Activated CD4-positive, alpha-beta T cell treated with anti-CD3 and anti-CD28 coated beads, Interleukin-2, amount 10 ng/mL, durations not matched to agents 7 days and 5 days (primary cell): ENCODE measurements around the gene FRG2. TPM values are rescaled to one million over a fixed set of nuclear protein-coding genes. Genes with fewer than 3 reads are reported as not detected.
"Not testable (repeated sequence)": the region's sequence is repeated elsewhere in the genome, so short reads cannot be mapped to it uniquely, and the experiment has no call there.

Experiments
- CTCF ChIA-PET: fragments of 350-600 bp; sonication (Branson Sonifier 250); formaldehyde crosslinking; loops from one replicate; lab custom pipeline; 2021; ENCODE audit warnings: antibody characterized with exemption; lab: Charles Lee
- POLR2A ChIA-PET: fragments of 350-600 bp; sonication (Branson Sonifier 250); formaldehyde crosslinking; loops from one replicate; lab custom pipeline; 2021; ENCODE audit warnings: antibody characterized with exemption; lab: Charles Lee
- DNase-seq: peaks from one replicate; pipeline ENCODE4 v3.0.0-alpha.2; 2020
- H3K27ac Mint-ChIP-seq: one replicate; pipeline ENCODE4 v1.8.0; 2021; ENCODE audit warnings: mild to moderate bottlenecking, moderate library complexity, mixed read lengths
- H3K27me3 Mint-ChIP-seq: one replicate; pipeline ENCODE4 v1.8.0; 2021; ENCODE audit warnings: mixed read lengths
- H3K36me3 Mint-ChIP-seq: one replicate; pipeline ENCODE4 v1.8.0; 2021; ENCODE audit warnings: low read depth, mixed read lengths
- H3K4me1 Mint-ChIP-seq: one replicate; pipeline ENCODE4 v1.8.0; 2021; ENCODE audit warnings: mixed read lengths
- H3K4me3 Mint-ChIP-seq: one replicate; pipeline ENCODE4 v1.8.0; 2021; ENCODE audit warnings: mild to moderate bottlenecking, moderate library complexity, mixed read lengths
- H3K9me3 Mint-ChIP-seq: one replicate; pipeline ENCODE4 v1.8.0; 2021; ENCODE audit warnings: mixed read lengths
- total RNA-seq, 2 experiments: library from RNA; stranded (reverse); gene quantifications; one replicate each; pipeline ENCODE4 v1.2.3, GENCODE V29; 2021

Gene FRG2
- total RNA-seq, 2 experiments from 2014 or later, result not detected

DNA sequence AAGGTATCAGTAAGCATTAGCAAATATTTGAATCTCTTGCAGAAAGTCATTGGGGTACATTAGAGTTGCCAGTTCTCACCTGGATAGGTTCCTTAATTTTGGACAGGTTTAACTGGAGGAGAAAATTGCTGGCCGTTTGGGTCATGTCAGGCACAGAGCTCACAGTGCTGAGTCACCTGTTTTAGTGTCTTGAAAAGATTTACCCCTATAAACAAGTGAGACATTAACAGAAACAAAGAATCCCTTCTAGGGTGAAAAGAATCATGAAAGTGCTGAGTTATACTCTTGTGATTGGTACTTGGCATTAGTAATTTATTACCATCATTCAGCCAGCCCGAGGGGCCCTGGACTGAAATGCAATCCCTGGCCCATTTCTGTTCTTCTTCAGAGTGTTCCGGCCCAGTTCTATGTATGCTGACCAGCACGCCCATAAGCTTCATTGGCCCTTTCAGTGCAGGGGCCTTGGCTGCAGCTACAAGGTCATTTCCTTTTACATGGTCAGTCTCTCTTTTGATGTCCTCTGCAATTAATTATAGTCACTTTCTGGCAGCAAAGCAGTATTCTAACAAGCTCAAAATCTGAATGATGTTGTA lies 41.3 kb downstream of the FRG2 start:
- H3K27me3 Mint-ChIP-seq, H3K9me3 Mint-ChIP-seq, H3K4me3 Mint-ChIP-seq, H3K36me3 Mint-ChIP-seq, DNase-seq, CTCF ChIA-PET, H3K4me1 Mint-ChIP-seq, POLR2A ChIA-PET, H3K27ac Mint-ChIP-seq: not testable (repeated sequence)

DNA sequence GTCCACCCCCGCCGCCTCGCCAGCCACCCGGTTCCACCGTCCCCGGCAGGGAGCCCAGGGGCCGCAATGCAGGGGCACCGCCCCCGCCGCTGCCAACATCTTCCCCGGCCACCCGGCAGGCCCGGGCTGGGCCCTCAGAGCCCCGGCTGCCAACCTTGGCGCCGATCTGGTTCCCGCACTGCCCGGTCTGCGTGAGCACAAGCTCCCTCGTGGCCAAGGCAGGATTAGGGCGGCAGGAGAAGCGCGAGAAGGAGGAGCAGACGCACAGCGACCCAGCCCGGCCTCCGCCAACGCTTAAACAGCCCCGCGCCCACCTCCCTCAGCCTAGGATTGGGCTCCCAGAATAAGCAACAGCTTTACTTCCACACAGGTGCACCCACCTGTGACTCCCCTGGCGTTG lies 42.4 kb downstream of the FRG2 start:
- H3K9me3 Mint-ChIP-seq, DNase-seq, CTCF ChIA-PET, H3K36me3 Mint-ChIP-seq, H3K4me3 Mint-ChIP-seq, H3K27me3 Mint-ChIP-seq, H3K4me1 Mint-ChIP-seq, POLR2A ChIA-PET, H3K27ac Mint-ChIP-seq: not testable (repeated sequence)

DNA sequence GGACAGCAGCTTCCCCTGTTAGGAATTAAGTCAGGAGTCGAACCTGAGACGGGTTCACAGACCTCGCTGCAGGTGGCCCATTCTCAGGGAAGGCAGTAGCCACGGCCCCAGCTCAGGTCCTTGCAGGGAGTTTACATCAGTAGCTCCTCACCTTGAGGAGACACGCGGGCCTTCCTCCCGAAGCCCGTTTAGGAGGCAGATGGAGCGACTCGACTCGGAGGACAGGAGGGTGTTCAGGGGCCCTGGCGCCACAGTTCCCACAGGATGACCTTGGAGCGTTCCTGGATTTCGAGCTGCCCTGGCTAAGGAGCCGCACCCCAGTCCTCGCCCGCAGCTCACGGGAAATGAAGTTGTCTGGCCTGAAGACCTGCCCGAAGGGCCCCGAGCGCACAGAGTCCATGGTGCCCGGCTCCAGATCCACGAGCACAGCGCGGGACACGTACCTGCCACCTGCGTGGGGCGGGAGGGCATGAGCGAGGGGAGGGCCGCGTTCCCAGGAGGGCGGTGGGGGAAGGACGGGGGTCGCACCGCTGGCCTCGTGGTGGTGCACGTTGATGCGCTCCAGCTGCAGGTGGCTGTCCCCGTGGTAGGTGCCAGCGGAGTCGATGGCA lies 43.0 kb downstream of the FRG2 start:
- POLR2A ChIA-PET, result not testable (repeated sequence)

DNA sequence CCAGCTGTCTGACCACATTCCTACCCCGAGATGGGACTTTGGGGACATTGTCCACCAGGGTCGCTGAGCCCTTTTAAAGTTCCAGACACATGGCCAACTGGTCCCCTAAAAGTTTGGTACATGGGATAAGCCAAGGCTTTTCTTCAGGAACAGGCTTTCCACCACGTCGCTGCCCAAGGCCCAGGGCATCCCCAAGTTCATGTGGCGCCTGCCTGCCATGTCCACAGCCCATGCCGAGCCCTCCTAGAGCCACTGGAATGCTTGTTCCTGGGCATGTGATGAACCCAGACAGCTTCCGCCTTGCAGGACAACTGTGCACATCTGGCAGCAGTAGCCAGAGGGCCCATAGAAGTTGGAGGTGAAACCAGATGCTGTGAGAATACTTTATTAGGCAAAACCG lies 45.1 kb downstream of the FRG2 start:
- DNase-seq, result no peak
- Mint-ChIP-seq H3K9me3 (peaks cover 3% of the 10 kb centered on the region), H3K4me3 (no peak overlapping the region), H3K27me3 (no peaks in the 10 kb centered on the region), H3K4me1 (no peaks in the 10 kb centered on the region), H3K27ac (no peak overlapping the region), H3K36me3 (no peaks in the 10 kb centered on the region)
- ChIA-PET CTCF (no interaction called here), POLR2A (no interaction called here)

More for the DNA sequence above, 43.0 kb downstream of the FRG2 start:
- H3K9me3 Mint-ChIP-seq, DNase-seq, H3K36me3 Mint-ChIP-seq, H3K27ac Mint-ChIP-seq, CTCF ChIA-PET, H3K4me3 Mint-ChIP-seq, H3K4me1 Mint-ChIP-seq, H3K27me3 Mint-ChIP-seq: not testable (repeated sequence)

DNA sequence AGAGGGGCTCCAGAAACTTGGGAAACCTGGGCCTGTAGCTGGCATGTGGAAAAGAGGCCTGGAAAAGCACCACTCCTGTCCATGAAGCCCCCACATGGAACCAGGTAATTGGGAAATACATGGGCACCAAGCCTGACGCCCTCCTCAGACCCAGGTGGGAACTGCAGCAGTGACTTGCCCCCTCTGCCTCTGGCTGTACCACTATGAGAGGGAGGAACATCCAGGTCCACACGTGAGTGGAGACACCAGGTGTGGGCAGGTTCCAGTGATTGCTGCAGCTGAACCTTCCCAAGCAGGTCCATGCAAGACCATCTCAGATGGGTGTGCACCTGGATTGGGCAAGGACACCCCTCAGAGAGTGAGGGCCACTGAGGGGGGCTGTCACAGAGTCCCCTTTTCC lies 46.8 kb downstream of the FRG2 start:
- H3K4me1 Mint-ChIP-seq, H3K4me3 Mint-ChIP-seq, POLR2A ChIA-PET, DNase-seq, H3K27me3 Mint-ChIP-seq, H3K9me3 Mint-ChIP-seq, H3K36me3 Mint-ChIP-seq, H3K27ac Mint-ChIP-seq: not testable (repeated sequence)
- CTCF ChIA-PET, result interaction anchor here (0.6 kb wide), 1 partner anchor 18 kb away, joined by 3 read pairs; no protein-coding TSS in a partner anchor

DNA sequence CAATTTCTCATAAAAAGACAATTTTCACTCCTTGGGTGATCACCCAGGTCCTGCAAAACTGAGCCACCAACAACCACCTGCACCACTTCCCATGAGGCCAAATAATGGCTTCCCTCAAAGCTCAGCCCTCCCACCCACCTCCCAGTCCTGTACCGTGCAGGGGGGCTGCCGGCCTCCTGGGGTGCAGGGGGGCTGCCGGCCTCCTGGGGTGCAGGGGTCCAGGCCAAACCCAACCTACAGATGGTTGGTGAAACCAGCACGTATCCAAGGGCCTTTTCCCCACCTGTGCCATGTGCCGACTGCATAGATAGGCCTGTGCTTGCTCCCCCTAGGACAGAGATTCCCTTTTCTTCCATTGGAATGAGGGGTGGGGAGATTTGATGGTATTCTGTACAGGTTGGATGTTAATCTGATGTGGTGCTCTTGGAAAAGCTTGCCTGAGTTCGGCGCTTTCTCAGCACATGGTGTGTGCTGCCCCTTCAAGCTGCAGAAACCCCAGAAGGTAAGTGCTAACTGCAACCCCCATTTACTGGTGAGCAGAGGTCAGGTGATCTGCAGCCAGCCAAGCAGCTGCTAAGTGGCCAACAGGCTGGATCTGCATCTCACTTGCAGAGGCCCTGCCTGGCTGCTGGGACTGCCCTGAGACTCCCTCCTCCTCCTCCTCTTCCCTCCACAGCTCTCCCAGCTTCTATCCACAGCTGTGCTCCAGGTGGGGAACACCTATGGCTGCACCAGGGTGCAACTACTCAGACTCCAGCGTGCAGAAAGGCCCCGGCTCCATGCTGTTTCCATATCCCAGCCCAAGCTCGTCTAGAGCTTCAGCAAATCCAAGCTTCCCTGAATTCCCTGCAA lies 47.6 kb downstream of the FRG2 start:
- Mint-ChIP-seq H3K9me3 (peaks cover 3% of the 10 kb centered on the region), H3K4me3 (no peak overlapping the region), H3K27me3 (peaks cover 4% of the 10 kb centered on the region), H3K36me3 (no peaks in the 10 kb centered on the region), H3K27ac (no peak overlapping the region), H3K4me1 (no peaks in the 10 kb centered on the region)
- POLR2A ChIA-PET, result no interaction called here
- DNase-seq, result no peak
- CTCF ChIA-PET, result interaction anchor here (0.6 kb wide), 1 partner anchor 19 kb away, joined by 3 read pairs; no protein-coding TSS in a partner anchor

Other genes starting within 250 kb of the FRG2 start
- 10 to 100 TPM; 54.0 to 61.2 TPM for gene FRG1, start 86.4 kb downstream of the FRG2 start, total RNA-seq
- not detected for gene DBET, start 37.2 kb upstream of the FRG2 start, total RNA-seq
- gene DUX4, start 146.5 kb upstream of the FRG2 start, total RNA-seq, result not detected